Stomach (tissue), 9 donors: ENCODE data around the gene FERMT3. TPM values are rescaled to one million over a fixed set of nuclear protein-coding genes. Genes with fewer than 3 reads are reported as not detected.

Source experiments
- DNase-seq, 2 donors: peaks; one replicate each; pipeline versions ENCODE4 v3.0.0 to v3.0.0-alpha.2; 2013 to 2019
- H3K27ac ChIP-seq, 5 donors: fragments of 200-600 bp in 4 of 5; sonication (generic) in 4 of 5; one replicate each; pipeline ENCODE4 v1.5.1; 2013 to 2019; ENCODE audit warnings: mild to moderate bottlenecking in 1 of 5, moderate library complexity in 1 of 5
- H3K27me3 ChIP-seq, 3 donors: fragments of 200-600 bp; sonication (generic); one replicate each; pipeline ENCODE4 v1.5.1; 2017 to 2019; ENCODE audit warnings: mixed run types in 1 of 3
- H3K36me3 ChIP-seq, 4 donors: fragments of 200-600 bp; sonication (generic); 1 replicate in 3 of 4; 2 replicates in 1 of 4; pipeline ENCODE4 v1.5.1; 2016 to 2019
- H3K4me1 ChIP-seq, 4 donors: fragments of 200-600 bp; sonication (generic); one replicate each; pipeline ENCODE4 v1.5.1; 2016 to 2019
- H3K4me3 ChIP-seq, 4 donors: fragments of 200-600 bp; sonication (generic) in 3 of 4; one replicate each; pipeline ENCODE4 v1.5.1; 2016 to 2019; ENCODE audit warnings: mild to moderate bottlenecking in 1 of 4
- H3K9me3 ChIP-seq, 4 donors: fragments of 200-600 bp; sonication (generic); one replicate each; pipeline ENCODE4 v1.5.1; 2016 to 2019
- EP300 ChIP-seq: sonication (generic); formaldehyde crosslinking; IDR thresholded peaks from one replicate; pipeline ENCODE4 v1.6.1; 2017; ENCODE audit warnings: antibody characterized with exemption
- POLR2A ChIP-seq, 4 donors: fragments of 450-650 bp; IDR thresholded peaks; one replicate each; pipeline ENCODE4 v1.6.1; 2016; ENCODE audit warnings: antibody characterized with exemption in 4 of 4, control low read depth in 2 of 4, mild to moderate bottlenecking in 1 of 4, moderate library complexity in 1 of 4
- POLR2AphosphoS5 ChIP-seq, 3 donors: sonication (generic); formaldehyde crosslinking; IDR thresholded peaks; one replicate each; pipeline ENCODE4 v1.6.1; 2016; ENCODE audit warnings: antibody characterized with exemption in 3 of 3
- WGBS, 5 donors: extraction: QIAGEN DNeasy Blood & Tissue Kit in 3 of 5; methylation state at CpG; one replicate each; pipeline versions ENCODE4 v1.1.5 to v1.1.7; 2013 to 2018; 5-methylcytosine and 5-hydroxymethylcytosine counted together
- intact Hi-C: fragments of 100-400 bp; cut with DNase I; formaldehyde crosslinking; loops from one replicate; pipeline ENCODE4 v1.15.1; 2023; ENCODE audit warnings: low total_unique reads
- polyA plus RNA-seq, 3 donors: library from polyadenylated mRNA; stranded (reverse); fragments of 200-250 nt; gene quantifications; one replicate each; pipeline ENCODE4 v1.2.3, GENCODE V29; 2013
- total RNA-seq, 5 donors: library from RNA; depleted of rRNA; stranded (reverse); fragments of >200 nt; gene quantifications; one replicate each; pipeline versions ENCODE4 v1.1.0 to v1.2.3, GENCODE V29; 2014 to 2016
- TF ChIP-seq, protein P1 (sequence below), 7 experiments: fragments of 450-650 bp in 4 of 7; fragments of 200-600 bp in 3 of 7; sonication (generic) in 3 of 7; IDR thresholded peaks; one replicate each; pipeline ENCODE4 v1.5.1; 2016 to 2019; ENCODE audit warnings: antibody characterized with exemption in 7 of 7, control low read depth in 2 of 7, mild to moderate bottlenecking in 1 of 7
- donor health status: healthy with polysubstance abuse.
- donor health status: Bipolar disorder and iron deficiency.
- donor health status: healthy.

FERMT3 gene
- total and polyA plus RNA-seq, 8 donors, result 11.9 to 31.9 (median 18.7) TPM

DNA sequence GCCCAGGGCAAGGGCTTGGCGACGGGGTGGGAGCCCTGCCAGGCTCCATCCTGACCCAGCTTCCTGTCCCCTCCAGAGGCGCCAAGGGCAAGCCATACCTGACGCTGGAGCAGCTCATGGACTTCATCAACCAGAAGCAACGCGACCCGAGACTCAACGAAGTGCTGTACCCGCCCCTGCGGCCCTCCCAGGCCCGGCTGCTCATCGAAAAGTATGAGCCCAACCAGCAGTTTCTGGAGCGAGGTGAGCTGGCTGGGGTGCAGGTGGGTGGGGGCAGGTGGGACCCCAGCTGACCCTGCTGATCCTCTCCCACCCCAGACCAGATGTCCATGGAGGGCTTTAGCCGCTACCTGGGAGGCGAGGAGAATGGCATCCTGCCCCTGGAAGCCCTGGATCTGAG is 49.8 kb downstream of the FERMT3 start:
- no peaks in the 10 kb centered on the region for H3K9me3 ChIP-seq
- 87 to 91% (median 91%) methylated on average over 15 of the region's 15 CpGs for WGBS, 5 donors
- peaks cover 15 to 29% (median 23%) of the 10 kb centered on the region in 4 donors for H3K4me1 ChIP-seq
- H3K27me3 ChIP-seq, result no peaks in the 10 kb centered on the region
- no peak for TF ChIP-seq EP300
- TF ChIP-seq POLR2A (IDR thresholded peaks at IDR 0.05), result no peak
- no peak for TF ChIP-seq POLR2AphosphoS5 (IDR thresholded peaks at IDR 0.05)
- TF ChIP-seq, protein P1, sequence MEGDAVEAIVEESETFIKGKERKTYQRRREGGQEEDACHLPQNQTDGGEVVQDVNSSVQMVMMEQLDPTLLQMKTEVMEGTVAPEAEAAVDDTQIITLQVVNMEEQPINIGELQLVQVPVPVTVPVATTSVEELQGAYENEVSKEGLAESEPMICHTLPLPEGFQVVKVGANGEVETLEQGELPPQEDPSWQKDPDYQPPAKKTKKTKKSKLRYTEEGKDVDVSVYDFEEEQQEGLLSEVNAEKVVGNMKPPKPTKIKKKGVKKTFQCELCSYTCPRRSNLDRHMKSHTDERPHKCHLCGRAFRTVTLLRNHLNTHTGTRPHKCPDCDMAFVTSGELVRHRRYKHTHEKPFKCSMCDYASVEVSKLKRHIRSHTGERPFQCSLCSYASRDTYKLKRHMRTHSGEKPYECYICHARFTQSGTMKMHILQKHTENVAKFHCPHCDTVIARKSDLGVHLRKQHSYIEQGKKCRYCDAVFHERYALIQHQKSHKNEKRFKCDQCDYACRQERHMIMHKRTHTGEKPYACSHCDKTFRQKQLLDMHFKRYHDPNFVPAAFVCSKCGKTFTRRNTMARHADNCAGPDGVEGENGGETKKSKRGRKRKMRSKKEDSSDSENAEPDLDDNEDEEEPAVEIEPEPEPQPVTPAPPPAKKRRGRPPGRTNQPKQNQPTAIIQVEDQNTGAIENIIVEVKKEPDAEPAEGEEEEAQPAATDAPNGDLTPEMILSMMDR (IDR thresholded peaks at IDR 0.05), result no peak
- peaks cover 46 to 69% (median 68%) of the 10 kb centered on the region in 4 donors for H3K36me3 ChIP-seq
- no peak for DNase-seq
- no peak overlapping the region for H3K4me3 ChIP-seq
- H3K27ac ChIP-seq, result no peak overlapping the region
- intact Hi-C loops, result no loop called here

DNA sequence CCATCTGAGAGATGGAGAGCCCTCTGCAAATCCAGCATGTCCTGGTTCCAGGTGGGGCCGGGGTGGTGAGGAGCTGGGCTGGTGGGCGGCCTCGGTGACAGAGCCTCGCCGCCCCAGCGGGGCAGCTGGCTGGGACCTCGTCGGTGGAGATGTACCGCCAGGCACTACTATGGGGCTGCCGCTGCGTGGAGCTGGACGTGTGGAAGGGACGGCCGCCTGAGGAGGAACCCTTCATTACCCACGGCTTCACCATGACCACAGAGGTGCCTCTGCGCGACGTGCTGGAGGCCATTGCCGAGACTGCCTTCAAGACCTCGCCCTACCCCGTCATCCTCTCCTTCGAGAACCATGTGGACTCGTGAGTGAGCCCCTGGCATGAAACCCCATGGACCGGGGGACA is 51.8 kb downstream of the FERMT3 start:
- no peak for TF ChIP-seq EP300
- no peak for TF ChIP-seq POLR2A (IDR thresholded peaks at IDR 0.05)
- TF ChIP-seq POLR2AphosphoS5 (IDR thresholded peaks at IDR 0.05), result no peak
- TF ChIP-seq, protein P1 (IDR thresholded peaks at IDR 0.05), result no peak
- WGBS, 5 donors, result 88 to 93% (median 91%) methylated on average over 10 to 24 of the region's 24 CpGs
- Histone ChIP-seq H3K27ac (no peak overlapping the region), H3K36me3 (peaks cover 67 to 89% (median 89%) of the 10 kb centered on the region in 4 donors), H3K27me3 (no peaks in the 10 kb centered on the region), H3K9me3 (no peaks in the 10 kb centered on the region), H3K4me3 (no peak overlapping the region), H3K4me1 (peaks cover 0 to 11% (median 4%) of the 10 kb centered on the region in 4 donors)
- intact Hi-C loops, result no loop called here
- no peak for DNase-seq

DNA sequence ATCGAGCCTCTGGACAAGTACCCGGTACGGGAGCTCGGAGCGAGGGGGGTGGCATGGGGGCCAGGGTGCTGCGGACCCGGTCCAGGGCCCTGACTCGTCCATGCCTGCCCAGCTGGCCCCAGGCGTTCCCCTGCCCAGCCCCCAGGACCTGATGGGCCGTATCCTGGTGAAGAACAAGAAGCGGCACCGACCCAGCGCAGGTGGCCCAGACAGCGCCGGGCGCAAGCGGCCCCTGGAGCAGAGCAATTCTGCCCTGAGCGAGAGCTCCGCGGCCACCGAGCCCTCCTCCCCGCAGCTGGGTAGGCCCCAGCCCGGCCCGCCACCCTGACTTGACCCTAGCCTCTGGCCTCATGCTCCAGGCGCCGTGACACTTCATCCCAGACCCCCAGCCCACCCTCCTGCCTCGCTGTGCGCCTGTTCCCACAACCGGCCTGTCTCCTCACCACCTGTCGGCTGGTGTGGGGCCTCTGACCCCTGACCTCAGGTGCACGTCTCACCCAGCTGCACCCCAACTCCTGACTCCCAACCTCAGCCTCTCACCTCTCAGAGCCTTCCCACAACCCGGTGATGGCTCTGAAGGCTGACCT is 52.5 kb downstream of the FERMT3 start:
- Histone ChIP-seq H3K27ac (no peak overlapping the region), H3K4me3 (no peak overlapping the region), H3K9me3 (no peaks in the 10 kb centered on the region), H3K4me1 (peaks cover 0 to 4% (median 0%) of the 10 kb centered on the region in 4 donors), H3K27me3 (no peaks in the 10 kb centered on the region), H3K36me3 (peaks cover 71 to 96% (median 95%) of the 10 kb centered on the region in 4 donors)
- TF ChIP-seq, protein P1 (IDR thresholded peaks at IDR 0.05), result no peak
- TF ChIP-seq EP300 (no peak), POLR2A (IDR thresholded peaks at IDR 0.05) (no peak), POLR2AphosphoS5 (IDR thresholded peaks at IDR 0.05) (no peak)
- no peak for DNase-seq
- WGBS, 5 donors, result 92 to 96% (median 93%) methylated on average over 20 to 32 of the region's 32 CpGs
- intact Hi-C loops, result no loop called here

DNA sequence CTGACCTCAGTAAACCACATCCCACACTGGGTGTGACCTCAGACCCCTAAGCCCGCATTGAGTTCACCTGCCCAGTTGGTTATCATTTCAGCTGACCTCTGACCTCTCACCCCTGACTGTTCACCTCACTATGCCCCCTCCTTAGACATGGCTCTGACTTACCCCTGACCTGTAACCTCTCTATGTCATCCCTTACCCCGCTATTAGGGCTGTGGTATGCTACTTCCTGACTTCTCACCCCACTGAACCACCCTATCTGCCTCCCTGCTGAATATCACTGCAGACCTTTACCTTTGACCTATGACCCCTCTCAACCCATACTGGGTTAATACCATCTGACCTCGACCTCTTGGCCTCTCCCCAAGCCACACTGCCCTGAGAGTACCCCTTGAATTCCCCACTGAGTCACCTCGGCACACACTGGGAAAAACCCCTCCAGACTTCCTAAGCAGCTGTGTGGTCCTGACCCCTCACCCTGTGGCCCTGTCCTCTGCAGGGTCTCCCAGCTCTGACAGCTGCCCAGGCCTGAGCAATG is 53.1 kb downstream of the FERMT3 start:
- DNase-seq, result no peak
- no peak overlapping the region for H3K27ac ChIP-seq
- H3K4me3 ChIP-seq, result no peak overlapping the region
- peaks cover 71 to 98% (median 97%) of the 10 kb centered on the region in 4 donors for H3K36me3 ChIP-seq
- H3K9me3 ChIP-seq, result no peaks in the 10 kb centered on the region
- TF ChIP-seq POLR2AphosphoS5 (IDR thresholded peaks at IDR 0.05) (no peak), EP300 (no peak), POLR2A (IDR thresholded peaks at IDR 0.05) (no peak)
- TF ChIP-seq, protein P1 (IDR thresholded peaks at IDR 0.05), result no peak
- no peaks in the 10 kb centered on the region for H3K4me1 ChIP-seq
- no peaks in the 10 kb centered on the region for H3K27me3 ChIP-seq
- WGBS, 5 donors, result 73 to 88% (median 79%) methylated on average over 4 of the region's 4 CpGs
- intact Hi-C loops, result no loop called here
